ENCODE results near the gene TRIM2.

TRIM2 gene

DNA sequence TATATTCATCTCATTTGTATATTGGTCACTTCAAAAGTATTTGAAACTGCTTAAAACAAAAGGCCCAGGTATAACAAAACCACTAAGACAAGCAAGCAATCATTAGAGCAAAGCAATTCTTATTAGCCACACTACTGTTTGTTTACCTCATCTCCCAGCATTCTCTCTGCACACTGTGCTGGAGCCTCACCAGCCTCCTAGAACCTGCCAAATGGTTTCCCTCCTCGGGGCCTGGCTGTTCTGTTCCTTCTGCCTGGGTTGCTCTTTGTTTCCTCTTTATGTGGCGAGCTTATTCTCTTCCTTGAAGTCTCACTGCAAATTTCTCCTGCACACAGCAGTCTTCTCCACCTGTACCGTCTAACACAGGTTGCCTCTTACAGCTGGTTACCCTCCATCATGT lies 72.7 kb downstream of the TRIM2 start:
- no peak for DNase-seq (ENCODE audit: low spot score)

DNA sequence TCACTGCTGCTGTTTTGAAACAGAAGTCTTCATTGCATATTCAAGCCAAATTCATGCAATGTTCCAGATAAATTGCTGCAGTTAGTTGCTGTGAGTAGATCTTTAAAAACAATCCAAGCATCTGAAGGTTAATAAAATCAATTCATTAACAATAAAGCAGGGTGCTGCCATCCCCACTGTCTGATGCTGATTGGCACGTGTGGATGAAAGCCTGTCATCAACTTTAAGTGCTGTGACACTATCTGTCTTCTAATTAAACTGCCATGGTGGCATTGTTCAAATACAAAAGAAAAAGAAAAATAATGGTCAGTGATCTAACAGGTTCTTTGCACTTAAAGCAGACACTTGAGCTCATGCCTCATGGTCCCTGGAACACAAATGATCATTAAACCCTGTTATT lies 77.2 kb downstream of the TRIM2 start:
- no peak for DNase-seq (ENCODE audit: low spot score)

DNA sequence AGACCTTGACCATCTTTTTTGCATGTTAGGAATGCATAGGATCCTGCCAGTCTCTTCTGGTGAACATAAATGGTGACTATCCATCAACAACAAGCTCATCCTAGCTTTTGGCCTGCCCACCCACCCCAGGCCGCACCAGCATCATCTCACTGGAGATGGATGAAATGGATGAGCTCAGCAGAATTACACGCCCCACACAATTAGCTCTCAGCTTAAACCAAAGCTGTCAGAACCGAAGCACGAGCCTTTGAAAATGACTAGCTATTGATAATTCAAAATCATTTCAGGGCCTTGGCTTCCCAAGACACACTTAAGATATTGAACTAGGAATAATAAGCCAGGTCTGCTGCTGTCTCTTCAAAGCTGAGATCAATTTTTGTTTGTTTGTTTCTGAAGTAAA lies 77.8 kb downstream of the TRIM2 start:
- no peak for DNase-seq (ENCODE audit: low spot score)

DNA sequence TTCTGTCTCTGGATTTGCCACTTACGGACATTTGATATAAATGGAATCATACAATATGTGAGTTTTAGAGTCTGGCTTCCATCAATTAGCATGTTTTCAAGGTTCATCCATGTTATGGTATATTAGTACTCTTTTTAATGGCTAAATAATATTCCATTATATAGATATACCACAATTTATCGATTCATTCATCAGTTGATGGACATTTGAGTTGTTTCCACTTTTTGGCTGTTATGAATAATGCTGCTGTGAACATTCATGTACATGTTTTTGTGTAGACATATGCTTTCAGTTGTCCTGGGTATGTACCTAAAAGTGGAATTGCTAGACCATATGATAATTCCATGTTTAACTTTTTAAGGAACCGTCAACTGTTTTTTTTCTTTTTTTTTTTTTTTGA lies 79.0 kb downstream of the TRIM2 start:
- DNase-seq (ENCODE audit: low spot score): no peak

DNA sequence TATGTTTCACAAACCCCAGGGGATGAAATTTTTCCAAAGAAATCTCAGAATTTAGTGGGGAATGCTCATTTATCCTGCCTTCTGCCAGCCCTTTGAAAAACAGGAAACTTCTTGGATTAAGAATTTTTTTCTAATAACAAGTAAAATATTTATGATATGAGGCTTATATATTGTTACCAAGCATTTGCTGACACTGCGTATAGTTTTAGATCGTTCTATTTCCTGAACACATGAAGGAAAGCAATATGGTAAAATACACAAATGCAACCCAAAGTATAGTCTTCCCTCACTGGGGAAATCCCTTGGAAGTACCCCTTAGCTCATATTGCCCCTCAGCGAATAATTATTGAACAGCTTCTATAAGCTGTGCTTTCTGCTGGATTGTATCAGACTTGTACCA lies 85.9 kb downstream of the TRIM2 start:
- no peak for DNase-seq (ENCODE audit: low spot score)

DNA sequence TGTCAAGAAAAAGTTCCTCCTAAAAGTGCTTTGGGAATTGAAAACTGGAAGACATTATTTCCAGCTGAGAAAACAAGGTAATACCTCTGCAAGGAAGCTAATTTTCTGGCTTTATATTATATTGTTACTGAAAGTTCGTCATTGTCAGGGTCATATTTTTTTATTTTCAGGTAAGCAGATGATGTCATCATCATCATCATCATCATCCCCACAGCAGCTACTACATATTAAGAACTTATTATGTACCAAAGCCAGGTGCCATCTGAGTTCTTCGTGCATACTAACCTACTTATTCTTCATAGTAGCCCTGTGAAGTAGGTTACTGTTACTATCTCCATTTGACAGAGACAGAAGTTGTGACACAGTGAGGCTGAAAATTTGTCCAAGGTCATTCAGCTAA lies 87.3 kb downstream of the TRIM2 start:
- no peak for DNase-seq (ENCODE audit: low spot score)

DNA sequence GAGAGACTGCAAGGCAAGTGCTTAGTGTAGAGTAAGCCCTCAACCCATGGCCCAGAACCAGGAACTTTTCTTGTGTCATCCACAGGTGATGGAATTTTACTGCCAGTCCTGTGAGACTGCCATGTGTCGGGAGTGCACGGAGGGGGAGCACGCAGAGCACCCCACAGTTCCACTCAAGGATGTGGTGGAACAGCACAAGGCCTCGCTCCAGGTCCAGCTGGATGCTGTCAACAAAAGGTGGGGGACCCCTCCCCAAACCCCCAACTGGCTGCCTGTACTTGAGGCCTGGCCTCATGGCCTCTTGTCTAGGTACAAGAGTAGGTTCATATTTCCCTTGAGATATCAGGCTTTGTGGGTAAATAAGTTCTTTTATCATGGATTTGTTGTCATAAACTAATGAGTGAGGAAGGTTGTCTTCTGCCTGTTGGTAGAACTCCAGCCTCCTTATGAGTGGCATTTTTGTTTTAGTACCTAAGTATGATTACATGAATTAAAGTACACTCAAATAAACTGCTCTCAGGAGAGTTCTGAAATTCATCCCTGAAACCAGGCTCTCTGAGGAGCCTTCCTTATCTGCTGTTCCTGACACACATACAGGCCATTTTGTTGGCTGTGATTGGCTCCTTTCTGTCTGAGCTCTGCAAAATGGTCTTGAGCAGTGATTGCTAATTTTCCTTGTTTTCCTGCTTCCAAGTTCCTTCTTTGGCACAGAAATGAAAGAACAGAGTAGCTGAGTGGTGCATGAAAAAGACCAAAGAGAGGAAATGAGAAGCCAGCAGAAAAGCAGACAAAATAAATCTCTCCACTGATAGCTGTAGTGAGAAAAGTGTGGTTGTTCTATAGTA lies 88.9 kb downstream of the TRIM2 start:
- no peak for DNase-seq (ENCODE audit: low spot score)

DNA sequence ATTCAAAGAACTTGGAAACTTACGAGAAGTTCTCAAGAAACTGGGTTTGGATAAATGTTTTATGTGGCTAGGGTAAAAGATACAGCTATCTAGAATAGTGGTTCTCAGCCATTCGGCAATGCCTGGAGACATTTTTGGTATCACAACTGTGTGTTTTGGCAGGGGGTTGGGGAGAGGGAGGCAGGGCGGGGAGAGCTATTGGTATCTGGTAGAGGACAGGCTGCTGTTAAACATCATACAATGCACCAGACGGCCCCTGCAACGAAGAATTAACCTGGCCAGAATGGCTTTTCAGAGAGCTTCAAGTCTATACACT lies 89.5 kb downstream of the TRIM2 start:
- DNase-seq (ENCODE audit: low spot score): no peak

DNA sequence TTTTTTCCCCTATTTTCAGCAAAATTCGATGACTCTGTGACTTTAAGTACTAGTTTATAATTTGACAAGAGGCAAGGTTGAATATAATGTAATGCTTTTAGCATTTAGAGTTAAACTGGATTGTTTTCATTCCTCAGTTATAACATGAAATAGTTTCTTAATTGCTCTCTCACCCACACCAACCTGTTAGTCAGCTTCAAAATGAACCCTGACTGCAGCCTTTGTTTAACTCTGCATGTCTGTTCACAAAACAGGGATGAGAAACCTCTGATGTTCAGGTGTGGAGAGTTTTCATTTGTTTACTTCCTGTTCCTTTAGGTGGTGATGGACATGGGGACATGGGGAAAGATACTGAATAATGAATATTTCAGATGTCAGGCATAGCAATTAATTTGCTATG lies 90.4 kb downstream of the TRIM2 start:
- DNase-seq (ENCODE audit: low spot score): no peak

DNA sequence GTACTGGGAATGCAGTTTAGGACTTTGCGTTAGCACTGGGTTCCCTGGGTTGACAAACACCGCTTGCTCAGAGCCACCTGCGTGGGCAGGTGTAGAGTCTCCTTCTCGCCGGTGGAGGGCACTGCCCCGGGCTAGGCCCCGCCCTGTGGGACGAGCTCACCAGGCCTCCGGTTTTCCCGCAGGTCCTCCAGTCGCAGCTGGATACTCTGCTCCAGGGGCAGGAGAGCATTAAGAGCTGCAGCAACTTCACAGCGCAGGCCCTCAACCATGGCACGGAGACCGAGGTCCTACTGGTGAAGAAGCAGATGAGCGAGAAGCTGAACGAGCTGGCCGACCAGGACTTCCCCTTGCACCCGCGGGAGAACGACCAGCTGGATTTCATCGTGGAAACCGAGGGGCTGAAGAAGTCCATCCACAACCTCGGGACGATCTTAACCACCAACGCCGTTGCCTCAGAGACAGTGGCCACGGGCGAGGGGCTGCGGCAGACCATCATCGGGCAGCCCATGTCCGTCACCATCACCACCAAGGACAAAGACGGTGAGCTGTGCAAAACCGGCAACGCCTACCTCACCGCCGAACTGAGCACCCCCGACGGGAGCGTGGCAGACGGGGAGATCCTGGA lies 91.0 kb downstream of the TRIM2 start:
- no peak for DNase-seq (ENCODE audit: low spot score)

DNA sequence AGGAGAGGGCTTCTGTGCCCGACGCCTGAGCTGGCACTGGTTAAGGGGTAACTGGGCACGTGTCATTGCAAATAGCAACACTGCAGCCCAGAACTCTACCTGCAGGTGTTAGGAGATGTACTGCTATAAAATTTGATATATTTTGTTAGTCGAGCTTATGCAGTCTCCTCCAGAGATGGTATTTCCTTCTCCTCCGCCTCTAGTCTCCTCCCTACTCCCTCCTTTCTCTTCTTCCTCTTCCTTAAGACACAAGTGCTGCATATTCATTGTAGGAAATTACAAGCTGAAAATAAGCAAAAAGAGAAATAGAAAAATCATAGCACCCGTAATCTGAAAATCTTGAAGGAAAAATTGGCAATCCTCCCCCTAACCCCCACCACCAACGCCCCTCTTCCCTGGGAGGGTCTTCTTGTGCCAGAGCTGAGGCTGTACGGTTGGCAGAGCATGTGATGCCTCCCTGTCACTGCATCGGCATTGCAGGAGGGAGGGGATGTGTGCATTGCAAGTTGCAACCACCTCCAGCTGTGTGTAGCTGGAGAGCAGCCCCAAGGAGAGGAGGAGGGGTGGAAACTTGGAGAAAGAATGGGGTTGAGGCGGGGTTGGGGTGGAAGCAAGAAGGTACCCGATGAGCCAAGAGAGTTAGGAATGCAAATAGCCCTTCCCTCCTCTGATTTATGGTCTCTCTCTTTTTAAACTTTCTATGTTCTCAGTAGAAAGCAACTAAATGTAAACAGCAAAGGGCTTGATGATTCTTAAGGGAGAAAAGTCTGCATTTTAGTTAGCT lies 92.0 kb downstream of the TRIM2 start:
- no peak for DNase-seq (ENCODE audit: low spot score)

DNA sequence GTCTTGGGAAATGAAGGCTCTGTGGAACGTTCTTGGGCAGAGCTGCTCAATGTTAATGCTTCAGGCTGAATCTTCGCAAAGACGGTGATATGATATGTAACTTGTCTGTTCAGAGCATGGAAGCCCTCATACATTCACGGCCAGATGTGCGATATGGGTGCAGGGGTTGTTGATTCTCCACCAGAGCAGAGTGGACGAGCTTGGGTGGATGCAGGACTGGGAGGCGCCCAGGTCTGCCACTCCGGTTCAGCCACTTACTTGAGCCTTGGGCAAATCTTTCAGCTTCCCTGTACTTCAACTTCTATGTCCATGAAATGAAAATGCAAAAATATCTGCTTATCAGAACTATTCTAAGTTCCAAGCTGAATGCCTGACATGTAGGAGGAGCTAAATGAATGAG lies 92.9 kb downstream of the TRIM2 start:
- DNase-seq (ENCODE audit: low spot score): no peak

DNA sequence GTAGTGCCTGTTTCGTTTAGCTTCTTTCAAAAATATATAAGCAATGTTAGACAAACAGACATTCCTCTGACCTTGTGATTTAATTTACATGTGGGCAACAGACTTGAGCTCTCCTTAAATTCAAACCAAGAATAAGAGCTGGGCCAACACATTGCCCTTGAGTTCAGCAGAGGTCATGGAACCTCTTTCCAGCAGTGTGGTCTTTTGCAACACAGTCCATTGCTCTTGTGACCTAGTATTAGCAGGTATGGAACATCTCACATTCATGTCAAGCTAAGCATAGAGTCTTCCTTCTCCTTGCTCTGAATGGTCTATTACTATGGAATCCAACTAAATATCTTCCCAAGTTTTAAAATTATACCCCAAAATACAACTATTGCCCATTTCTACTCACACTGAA lies 106.5 kb downstream of the TRIM2 start:
- DNase-seq (ENCODE audit: low spot score): no peak

DNA sequence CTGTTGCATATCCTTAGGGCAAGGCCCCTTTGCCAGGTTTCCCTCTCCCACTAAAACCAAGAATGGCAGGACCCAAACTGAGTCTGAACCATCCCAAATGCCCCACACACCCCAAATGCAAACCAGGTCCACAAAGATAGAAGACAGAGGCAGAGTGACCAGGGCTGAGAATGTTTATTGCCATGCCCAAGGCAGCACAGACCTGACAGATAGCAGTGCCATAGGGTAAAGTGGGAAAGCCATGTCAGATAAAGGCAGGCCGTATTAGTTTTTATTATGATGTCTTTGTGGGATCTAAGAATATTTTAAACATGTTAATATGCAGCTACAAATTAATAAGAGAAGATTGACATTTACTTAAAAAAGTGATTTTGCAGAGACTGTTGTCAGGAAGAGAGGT lies 110.7 kb downstream of the TRIM2 start:
- no peak for DNase-seq (ENCODE audit: low spot score)

DNA sequence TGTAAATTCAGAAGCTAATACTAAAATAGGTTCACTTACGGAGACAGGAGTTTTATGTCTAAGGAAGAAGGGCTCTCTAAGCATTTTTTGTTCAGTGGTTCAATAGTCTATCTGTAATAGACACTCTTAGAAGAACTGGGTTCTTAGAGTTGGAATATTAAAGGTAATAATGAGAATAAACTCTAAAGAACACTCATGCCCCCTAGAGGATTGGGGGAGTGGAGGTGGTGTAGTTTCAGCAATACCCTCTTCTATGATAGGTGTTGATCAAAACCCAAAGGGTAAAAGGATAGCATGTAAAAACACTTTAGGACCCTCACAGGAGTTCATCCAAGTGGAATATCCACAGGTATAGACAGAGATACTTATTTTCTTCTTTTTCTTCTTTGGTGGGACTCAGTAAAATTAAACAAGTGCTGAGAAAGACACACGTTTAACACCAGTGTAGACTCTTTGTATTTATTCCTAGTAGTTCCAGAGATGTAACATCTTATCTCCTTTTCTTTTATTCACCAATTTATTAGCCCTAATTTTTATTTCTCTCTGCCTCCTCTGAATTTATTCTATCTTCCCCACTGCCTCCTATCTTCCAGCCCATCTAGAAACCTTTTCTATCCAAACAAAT lies 114.6 kb downstream of the TRIM2 start:
- DNase-seq (ENCODE audit: low spot score): peak; percentile 42

DNA sequence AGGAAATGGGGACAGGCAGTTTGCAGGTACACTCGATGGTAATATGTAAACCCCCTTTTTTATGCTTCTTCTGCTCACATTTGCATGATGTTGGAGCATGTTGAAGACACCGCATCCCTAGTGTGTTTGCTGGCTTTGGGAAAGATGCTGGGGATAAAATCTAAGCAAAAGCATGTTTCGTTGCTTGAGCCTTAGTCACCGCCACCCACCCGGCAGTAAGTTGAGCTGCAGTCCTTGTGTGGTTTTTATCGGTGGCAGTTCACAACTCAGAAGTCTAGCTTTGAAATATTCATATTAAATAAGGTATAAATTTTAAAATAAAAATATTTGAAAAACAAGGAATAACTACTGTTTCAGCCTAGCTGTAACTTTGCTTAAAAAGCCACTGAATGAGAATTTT lies 118.5 kb downstream of the TRIM2 start:
- DNase-seq (ENCODE audit: low spot score): no peak

DNA sequence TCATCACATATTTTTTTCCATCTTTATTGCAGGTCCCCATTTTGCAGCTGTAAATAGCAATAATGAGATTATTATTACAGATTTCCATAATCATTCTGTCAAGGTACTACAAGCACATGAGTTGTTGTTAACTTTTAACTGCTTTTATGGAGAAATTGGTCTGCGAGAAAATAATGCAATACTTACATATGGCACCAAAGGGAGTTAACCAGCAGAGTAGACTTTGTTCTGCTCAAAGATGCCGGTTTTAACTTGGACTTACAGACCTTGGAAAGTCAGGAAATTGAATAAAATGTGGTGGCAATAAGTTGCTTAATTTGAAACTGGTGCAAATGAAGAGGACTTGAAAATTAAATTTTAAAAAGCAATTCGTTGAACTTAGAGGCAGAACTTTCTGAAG lies 119.8 kb downstream of the TRIM2 start:
- DNase-seq (ENCODE audit: low spot score): no peak

DNA sequence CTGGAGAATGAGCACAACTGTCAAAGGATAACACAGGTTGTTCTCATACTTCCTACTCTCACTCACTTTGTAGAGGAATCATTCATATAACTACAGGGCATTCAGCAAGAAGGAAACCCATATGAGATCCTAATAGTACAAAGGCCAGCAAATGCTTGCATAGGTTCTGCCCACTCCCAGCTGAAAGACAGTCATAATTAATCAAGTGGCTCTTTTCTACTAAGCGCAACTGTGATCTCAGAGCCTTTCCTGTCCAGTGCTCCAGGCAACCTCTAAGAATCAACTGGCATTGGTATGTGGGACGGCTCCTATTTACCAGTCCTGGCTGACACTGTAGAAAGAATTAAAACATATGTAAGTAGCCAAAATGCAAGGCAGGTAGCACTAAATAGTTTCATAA lies 121.3 kb downstream of the TRIM2 start:
- no peak for DNase-seq (ENCODE audit: low spot score)

DNA sequence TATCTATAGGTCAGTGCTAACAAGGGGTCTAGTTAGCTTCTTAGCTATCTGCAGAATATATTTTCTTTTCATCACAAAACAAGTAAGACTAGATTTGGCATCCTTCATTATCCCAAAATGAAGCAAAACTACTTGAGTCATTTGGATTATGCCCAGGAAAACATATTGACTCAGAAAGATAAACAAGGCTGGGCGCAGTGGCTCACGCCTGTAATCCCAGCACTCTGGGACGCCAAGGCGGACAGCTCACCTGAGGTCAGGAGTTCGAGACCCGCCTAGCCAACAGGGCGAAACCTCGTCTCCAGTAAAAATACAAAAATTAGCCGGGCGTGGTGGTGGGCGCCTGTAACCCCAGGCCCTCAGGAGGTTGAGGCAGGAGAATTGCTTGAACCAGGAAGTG lies 122.3 kb downstream of the TRIM2 start:
- no peak for DNase-seq (ENCODE audit: low spot score)

DNA sequence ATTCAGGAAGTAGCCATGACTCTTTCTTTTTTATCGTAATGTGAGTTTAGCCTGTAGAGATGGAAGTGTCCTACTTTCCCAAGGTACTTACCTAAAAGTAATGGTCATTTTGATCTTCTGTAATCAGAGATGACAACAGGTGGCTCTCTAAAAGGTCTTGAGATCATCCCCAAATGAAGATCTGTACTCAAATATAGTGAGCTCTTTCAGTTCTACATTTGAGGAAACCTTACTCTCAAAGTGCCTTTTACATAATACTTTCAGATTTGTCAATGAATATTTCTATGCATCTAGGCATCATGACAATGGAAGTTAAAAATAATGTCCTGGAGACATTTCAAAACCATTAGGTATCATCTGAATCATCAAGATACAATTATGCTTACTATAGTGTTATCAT lies 123.0 kb downstream of the TRIM2 start:
- no peak for DNase-seq (ENCODE audit: low spot score)

DNA sequence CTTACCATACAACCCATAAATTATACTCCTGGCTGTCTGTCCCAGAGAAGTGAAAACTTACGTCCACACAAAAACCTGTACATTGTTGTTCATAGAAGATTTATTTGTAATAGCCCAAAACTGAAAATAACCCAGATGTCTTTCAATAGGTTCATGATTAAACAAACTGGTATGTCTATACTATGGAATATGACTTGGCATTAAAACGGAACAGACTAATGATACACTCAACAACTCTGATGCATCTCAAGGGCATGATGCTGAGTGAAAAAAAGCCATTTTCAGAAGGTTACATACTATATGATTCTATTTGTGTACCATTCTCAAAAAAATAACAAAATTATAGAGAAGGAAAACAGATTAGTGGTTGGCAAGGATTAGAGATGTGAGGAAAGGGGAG lies 128.7 kb downstream of the TRIM2 start:
- DNase-seq (ENCODE audit: low spot score): no peak

DNA sequence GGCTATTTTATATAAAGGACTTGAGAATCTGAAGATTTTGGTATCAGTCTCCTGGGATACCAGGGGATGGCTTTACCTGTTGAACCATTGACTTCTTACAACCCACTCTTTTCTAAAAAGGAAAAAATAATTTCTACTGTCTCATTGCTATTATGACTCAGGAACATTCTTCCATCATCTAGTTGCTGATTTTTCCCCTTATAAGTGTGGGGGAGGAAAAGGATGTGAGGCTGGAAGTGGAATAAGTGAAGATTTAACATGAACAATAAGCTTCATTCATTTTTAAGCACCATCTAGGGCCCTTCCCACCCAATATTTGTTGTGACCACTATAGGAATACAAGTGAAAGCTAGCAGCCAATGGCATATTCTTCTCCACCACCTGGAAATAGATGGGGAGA lies 129.6 kb downstream of the TRIM2 start:
- DNase-seq (ENCODE audit: low spot score): no peak

DNA sequence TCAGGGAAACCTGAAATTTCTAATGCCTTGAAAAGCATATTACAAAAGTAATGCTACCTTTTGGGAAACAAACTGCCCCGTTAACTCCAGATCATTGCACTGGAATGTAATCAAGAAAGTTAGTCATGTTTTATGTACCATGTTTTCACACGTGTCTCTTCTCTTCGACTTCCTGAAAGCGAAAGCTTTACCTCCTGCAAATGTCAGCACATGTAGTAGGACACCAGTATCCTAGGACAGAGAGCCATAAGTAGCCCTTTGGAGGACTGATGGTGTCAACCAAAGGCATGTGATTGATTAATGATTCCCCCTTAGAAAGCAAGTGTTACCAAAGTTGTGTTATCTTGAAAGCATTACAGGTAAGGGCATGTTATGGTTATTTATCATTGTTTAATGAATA lies 131.4 kb downstream of the TRIM2 start:
- no peak for DNase-seq (ENCODE audit: low spot score)

Measured in CD4-positive, alpha-beta T cell treated with Interleukin-6 at 100 ng/mL for 8 hours (primary cell).